GM18505 (cell line): ENCODE data around the gene AXL.
A peak's percentile ranks its signal among the peaks of the same experiment; 100 is the strongest.
"Not testable (repeated sequence)": the region's sequence is repeated elsewhere in the genome, so short reads cannot be mapped to it uniquely, and the experiment has no call there.

ENCODE experiments used
- ATAC-seq: cut with Tn5 transposase; IDR thresholded peaks from one replicate; pipeline ENCODE4 v1.9.1; 2021; ENCODE audit not compliant: unreplicated experiment
- POLR2A ChIP-seq: IDR thresholded peaks from 4 replicates; pipeline ENCODE4 v1.6.1; 2011; ENCODE audit warnings: borderline replicate concordance; ENCODE audit not compliant: insufficient read depth, insufficient read length; ENCODE audit errors: extremely low read depth

AXL gene

GRCh38 chr19:41288673-41289530 lies 69.9 kb downstream of the AXL start:
- ATAC-seq, result no peak
- TF ChIP-seq POLR2A, result no peak

- not testable (repeated sequence) for ATAC-seq
Observed at GRCh38 chr19:41289814-41290213, 70.8 kb downstream of the AXL start.

DNA sequence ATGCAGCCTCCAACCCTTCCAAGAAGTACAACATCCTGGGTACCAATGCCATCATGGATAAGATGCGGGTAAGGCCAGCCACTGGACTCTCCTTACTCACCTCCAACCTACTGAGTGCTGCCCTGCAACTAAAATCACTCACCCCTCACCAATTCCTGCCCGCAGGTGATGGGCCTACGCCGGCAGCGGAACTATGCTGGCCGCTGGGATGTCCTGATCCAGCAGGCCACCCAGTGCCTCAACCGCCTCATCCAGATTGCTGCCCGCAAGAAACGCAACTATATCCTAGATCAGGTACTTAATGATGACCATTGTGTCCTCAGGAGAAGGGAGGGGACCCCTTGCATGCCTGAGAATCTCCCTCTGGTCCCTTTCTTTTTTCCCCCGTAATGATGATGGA lies 75.4 kb downstream of the AXL start:
- TF ChIP-seq POLR2A, result no peak
- no peak for ATAC-seq

DNA sequence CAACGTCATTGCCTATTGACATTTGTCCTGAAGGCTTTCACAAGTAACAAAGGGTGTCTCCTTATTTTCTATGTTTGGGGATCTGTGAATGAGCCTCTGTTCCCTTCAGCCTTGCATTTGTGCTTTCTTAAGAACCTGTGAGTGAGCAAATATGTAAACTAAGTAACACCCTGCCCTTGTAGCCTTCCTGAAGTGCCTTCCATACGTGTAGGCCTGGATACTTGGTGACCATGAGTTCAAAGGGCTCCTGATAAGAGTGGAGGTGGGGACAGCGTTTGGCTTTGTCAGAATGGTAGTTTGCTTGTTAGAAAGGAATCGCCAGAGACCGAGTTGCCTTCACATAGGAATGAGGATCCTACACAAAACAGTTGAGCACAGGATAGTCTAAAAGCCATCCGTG lies 76.5 kb downstream of the AXL start:
- no peak for TF ChIP-seq POLR2A
- ATAC-seq, result no peak

GRCh38 chr19:41296433-41296871 lies 77.4 kb downstream of the AXL start:
- TF ChIP-seq POLR2A, result no peak
- ATAC-seq, result no peak

DNA sequence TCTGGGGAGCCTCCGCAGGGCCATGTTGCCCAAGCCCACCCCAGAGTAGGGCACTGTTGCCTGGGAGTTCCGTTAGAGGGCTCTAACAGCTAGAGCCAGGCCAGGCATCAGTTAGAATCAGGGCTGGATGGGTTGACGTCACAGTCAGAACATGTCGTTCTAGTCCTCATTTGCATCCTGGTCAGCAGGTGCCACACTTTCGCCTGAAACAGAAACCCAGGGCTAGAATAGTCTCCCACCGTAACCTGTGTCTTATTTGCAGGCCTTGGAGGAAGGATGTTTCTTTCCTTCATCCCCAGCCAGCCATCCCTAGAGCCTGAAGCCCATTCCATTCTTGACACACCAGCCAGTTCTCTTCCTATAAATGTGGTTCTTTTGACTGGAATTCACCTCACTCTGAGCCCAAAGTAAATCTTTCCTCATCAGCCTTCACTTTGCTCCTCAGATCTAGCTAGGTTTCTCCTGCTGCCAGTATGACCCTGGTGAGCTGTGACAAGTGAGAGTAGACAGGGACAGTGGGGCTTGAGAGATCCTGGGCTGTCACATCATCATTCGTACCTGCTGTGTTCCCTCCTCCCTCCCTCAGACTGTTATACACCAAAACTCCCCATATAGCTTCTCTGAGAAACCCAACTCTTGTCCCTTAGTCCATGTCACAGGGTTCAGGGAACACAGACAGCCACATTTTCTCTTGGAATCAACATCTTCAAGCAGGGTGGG lies 78.8 kb downstream of the AXL start:
- TF ChIP-seq POLR2A, result peak; percentile 56
- peak; percentile 62 for ATAC-seq

GRCh38 chr19:41298348-41298964 lies 79.4 kb downstream of the AXL start:
- ATAC-seq, result no peak

GRCh38 chr19:41299046-41299754 lies 80.2 kb downstream of the AXL start:
- ATAC-seq, result no peak
- no peak for TF ChIP-seq POLR2A

More at GRCh38 chr19:41298348-41298964, 79.4 kb downstream of the AXL start:
- TF ChIP-seq POLR2A, result no peak

GRCh38 chr19:41299755-41300089 lies 80.7 kb downstream of the AXL start:
- ATAC-seq, result no peak
- TF ChIP-seq POLR2A, result no peak

GRCh38 chr19:41300555-41300954 lies 81.5 kb downstream of the AXL start:
- no peak for TF ChIP-seq POLR2A
- no peak for ATAC-seq

DNA sequence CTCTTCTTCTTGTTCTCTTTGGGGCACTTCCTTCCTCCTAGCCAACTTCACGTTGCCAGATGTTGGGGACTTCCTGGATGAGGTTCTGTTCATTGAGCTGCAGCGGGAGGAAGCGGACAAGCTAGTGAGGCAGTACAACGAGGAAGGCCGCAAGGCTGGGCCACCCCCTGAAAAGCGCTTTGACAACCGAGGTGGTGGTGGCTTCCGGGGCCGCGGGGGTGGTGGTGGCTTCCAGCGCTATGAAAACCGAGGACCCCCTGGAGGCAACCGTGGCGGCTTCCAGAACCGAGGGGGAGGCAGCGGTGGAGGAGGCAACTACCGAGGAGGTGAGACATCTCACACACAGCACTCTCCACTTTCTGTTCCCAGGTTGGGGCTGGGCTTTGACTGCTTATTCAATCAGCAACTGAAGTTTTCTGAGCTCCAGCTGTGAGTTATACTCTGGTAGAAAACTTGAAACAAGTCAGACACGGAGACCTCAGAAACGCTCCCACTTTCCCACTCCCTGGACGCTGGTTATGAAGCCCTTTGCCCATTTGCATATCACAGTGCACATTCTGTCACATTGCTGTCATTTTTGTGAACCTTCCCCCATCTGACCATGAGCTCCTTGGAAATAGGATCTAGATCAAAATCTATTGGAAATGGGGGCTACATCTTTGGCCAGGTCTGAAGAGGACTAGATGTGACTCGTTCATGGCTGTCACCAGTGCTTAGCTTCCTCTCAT lies 83.8 kb downstream of the AXL start:
- ATAC-seq, result no peak
- no peak for TF ChIP-seq POLR2A

DNA sequence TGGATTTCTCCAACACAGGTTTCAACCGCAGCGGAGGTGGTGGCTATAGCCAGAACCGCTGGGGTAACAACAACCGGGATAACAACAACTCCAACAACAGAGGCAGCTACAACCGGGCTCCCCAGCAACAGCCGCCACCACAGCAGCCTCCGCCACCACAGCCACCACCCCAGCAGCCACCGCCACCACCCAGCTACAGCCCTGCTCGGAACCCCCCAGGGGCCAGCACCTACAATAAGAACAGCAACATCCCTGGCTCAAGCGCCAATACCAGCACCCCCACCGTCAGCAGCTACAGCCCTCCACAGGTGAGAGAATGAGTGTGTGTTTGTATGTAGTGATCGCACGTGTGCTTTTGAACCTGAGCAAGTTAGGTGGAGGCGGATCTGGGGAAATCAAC lies 84.9 kb downstream of the AXL start:
- no peak for ATAC-seq
- no peak for TF ChIP-seq POLR2A
